ENCODE results near the gene LIN52. TPM values are rescaled to one million over a fixed set of nuclear protein-coding genes. Genes with fewer than 3 reads are reported as not detected.

The LIN52 gene
- total and polyA plus RNA-seq, 2 of the 13 experiments (the other 11 are each of a cell fraction or from before 2014, with no cell fraction given) = 11.4 to 23.3 TPM

GRCh38 chr14:74148705-74149104 is 63.9 kb downstream of the LIN52 start:
- no TSS peak for BruUV-seq (replicated peaks)
- in situ Hi-C loops (cut with HindIII; ENCODE audit: extremely low pct_ligation_motif_present, low pct_unique_long_range_greater_than_20kb) = no loop called here
- DNase-seq (ENCODE audit: low spot score) = no peak
- ChIA-PET POLR2A (no interaction called here), CTCF (ENCODE audit: low intra/inter-chr PET ratio, low total read pairs) (no interaction called here)
- ATAC-seq = no peak
- H3K79me2 ChIP-seq (ENCODE audit: insufficient read depth, low read length) = no peaks in the 10 kb centered on the region
- H3K4me3 ChIP-seq (replicated peaks in 1 of 3; ENCODE audit: insufficient read depth in 1 of 3, low read depth in 2 of 3, low read length in 3 of 3) = no peak overlapping the region
- no peak overlapping the region for H3K27ac ChIP-seq (ENCODE audit: extremely low read length, insufficient read depth, low read length)
- FAIRE-seq = no peak
- no peak overlapping the region for H3K4me2 ChIP-seq (ENCODE audit: low read depth, low read length)
- no peak overlapping the region for H2AFZ ChIP-seq (ENCODE audit: low read length)
- peaks cover 0 to 1% of the 10 kb centered on the region in 2 experiments; a peak in 1 of 5 replicates for H3K36me3 ChIP-seq (replicated peaks in 1 of 2; ENCODE audit: control insufficient read depth in 1 of 2, insufficient read depth in 2 of 2, low read length in 2 of 2)
- H4K20me1 ChIP-seq (ENCODE audit: insufficient read depth, low read length) = no peaks in the 10 kb centered on the region
- no peak for TF ChIP-seq CERS6 (CRISPR knock-in tag; IDR thresholded peaks at IDR 0.05)
- TF ChIP-seq RBAK (CRISPR knock-in tag; IDR thresholded peaks at IDR 0.05) = no peak
- no peak for TF ChIP-seq ZSCAN29 (CRISPR knock-in tag; conservative IDR thresholded peaks at IDR 0.05)
- no peak for TF ChIP-seq PAX8 (CRISPR knock-in tag; IDR thresholded peaks at IDR 0.05; ENCODE audit: borderline replicate concordance)
- TF ChIP-seq ZHX2 (IDR thresholded peaks at IDR 0.05; ENCODE audit: low read depth) = no peak
- TF ChIP-seq ZHX2 (CRISPR knock-in tag; IDR thresholded peaks at IDR 0.05; ENCODE audit: borderline replicate concordance) = no peak
- no peak for TF ChIP-seq ZNF766 (CRISPR knock-in tag; IDR thresholded peaks at IDR 0.05; ENCODE audit: borderline replicate concordance)
- no peak for TF ChIP-seq ATM (IDR thresholded peaks at IDR 0.05; ENCODE audit: borderline replicate concordance)
- TF ChIP-seq FOXA3 (CRISPR knock-in tag; IDR thresholded peaks at IDR 0.05) = no peak
- no peak for TF ChIP-seq ZNF343 (CRISPR knock-in tag; IDR thresholded peaks at IDR 0.05)
- no peak for TF ChIP-seq ZNF430 (CRISPR knock-in tag; IDR thresholded peaks at IDR 0.05)
- no peak for TF ChIP-seq ZNF672 (CRISPR knock-in tag; IDR thresholded peaks at IDR 0.05)
- no peak for TF ChIP-seq SIN3A (IDR thresholded peaks at IDR 0.05; ENCODE audit: borderline replicate concordance, low read depth, low read length)
- TF ChIP-seq ZNF780A (CRISPR knock-in tag; IDR thresholded peaks at IDR 0.05) = no peak
- no peak overlapping the region for H3K9ac ChIP-seq (ENCODE audit: insufficient read depth, low read depth, low read length)
- intact Hi-C loops (cut with micrococcal nuclease; ENCODE audit: unreplicated experiment) = no loop called here
- peaks cover 18% of the 10 kb centered on the region for H3K4me1 ChIP-seq (ENCODE audit: insufficient read depth, low read length)
- no peaks in the 10 kb centered on the region for H3K27me3 ChIP-seq (ENCODE audit: control insufficient read depth in 1 of 2, insufficient read depth in 2 of 2, low read length in 2 of 2)
- H3K9me3 ChIP-seq (ENCODE audit: low read length) = no peaks in the 10 kb centered on the region
- 98% methylated on average over 2 of the region's 2 CpGs for WGBS (ENCODE audit: low lambda C conversion rate)

Data from HepG2 (cell line).